ENCODE data around the gene SRMS.

SRMS gene

DNA sequence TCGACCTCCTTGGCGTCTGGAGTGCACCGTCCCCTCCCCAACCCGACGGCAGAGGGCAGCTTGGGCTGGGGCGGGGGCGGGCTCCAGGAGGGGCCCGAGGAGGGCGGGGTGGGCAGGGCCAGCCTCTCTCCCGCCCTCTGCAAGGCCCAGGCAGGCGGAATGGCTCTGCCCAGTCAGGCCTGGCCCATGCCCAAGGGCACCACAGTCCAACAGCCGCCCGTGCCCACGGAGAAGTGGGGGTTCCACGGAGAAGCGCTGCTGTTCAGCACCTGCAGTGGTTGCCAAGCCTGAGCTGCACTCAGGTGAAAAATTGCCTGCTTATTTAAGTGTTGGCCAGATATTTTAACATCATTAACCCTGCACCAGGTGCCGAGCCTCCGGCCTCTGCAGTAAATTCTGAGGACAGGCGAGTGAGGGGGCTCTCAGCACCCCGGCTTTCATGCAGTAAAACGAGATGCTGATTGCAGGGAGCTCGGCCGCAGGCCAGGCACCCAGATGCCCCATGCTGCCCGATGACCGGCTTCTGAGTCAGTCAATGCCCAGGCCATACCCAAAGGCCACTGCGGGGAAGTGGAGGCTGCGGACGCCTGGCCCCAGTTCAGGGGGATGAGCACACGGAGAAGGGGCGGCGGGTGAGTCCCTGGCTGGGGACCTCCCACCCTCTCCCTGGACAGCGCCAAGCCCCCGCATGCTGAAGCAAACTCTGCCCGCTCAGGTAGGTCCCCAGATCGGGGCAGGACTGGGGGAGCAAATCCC, at the start of gene SRMS:
TSS of gene SRMS (minus strand) at position 25 of the 756 bp plus-strand sequence. CDS start 286 bp downstream, outside the sequence.
- no peak for DNase-seq (ENCODE audit: low spot score)

DNA sequence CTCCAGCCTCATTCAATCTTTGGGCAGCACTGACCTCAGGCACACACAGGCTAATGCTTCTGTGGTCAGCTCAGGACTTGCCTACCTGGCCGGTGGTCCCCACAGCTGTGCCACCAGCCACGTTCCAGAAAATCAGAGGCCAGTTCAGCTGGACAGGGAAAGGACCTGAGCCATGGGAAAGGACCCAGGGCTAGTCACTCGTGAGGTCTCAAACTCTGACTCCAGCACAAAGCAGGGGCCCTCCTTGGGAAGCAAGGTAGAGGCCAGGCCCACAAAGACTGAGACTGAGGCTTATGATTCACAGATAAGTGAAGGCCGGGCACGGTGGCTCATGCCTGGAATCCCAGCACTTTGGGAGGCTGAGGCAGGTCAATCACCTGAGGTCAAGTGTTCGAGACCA, 48.9 kb upstream of the SRMS start:
- no peak for DNase-seq (ENCODE audit: low spot score)

DNA sequence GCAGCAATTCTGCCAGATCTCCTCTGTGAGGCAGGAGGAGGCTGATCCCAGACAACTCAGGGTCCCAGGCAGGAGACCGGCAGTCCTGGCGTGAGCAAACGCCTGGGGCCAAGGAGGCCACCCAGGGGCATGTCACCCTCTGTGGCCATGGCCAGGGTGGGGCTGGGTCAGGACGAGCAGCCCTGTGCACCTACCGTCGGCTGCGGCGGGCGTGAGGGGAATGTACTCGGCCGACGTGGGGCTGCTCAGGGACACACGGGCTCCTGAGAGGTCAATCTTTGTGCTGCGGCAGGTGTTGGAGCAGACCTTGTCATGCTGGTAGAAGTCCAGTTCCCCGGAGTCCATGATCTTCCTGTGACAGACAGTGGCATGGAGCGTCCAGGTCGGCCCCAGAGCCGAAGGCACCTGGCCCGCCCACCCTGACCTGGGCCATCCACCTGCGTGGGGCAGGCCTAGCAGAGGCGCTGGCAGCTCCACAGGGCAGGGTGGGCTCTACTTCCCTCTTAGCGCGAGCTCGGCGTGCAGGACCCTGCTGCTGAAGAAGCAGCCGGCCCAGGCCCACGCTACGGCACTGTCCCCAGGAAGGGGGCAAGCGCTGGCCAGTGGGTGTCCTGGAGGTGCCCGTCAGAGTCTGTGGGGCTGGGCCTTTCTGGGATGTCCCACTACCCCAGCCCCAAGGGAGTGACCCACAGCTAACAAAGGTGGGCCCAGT, 48.0 kb upstream of the SRMS start:
- DNase-seq (ENCODE audit: low spot score), result no peak

- peak; percentile 60 for DNase-seq (ENCODE audit: low spot score)
Measured at GRCh38 chr20:63594043-63594561, 46.6 kb upstream of the SRMS start.

DNA sequence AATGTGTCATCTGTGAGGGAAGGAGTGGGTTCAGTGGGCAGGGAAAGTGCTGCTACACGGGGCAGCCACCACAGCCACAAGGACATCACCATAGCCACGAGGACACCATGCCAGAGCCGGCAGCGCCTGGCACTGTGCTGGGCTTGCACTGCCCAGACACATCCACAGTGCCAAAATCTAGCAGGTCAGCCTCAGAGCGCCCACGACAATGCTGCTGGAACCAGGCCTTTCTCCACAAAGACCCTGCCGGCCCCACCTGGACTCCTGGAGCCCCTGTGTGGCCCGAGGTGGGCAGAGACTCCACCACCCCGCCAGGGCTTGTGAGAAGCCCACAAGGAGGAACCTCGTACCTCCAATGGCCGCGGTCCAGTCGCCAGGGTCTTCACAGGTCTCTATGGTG, 45.1 kb upstream of the SRMS start:
- DNase-seq (ENCODE audit: low spot score), result no peak

- DNase-seq (ENCODE audit: low spot score), result no peak
Measured at GRCh38 chr20:63591786-63592355, 44.3 kb upstream of the SRMS start.

DNA sequence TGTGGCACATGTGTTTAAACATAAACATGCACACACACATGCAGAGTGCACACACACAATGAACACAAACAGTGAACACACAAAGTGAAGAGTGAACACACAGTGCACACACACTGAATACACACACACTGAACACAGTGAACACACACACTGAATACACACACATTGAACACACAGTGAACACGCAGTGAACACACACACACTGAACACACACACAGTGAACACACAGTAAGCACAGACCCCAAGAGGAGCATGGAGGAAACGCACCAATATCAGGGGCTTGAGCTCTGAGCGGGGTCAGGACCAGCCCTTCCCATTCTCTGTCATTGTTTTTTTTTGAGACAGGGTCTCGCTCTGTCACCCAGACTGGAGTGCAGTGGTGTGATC, 43.6 kb upstream of the SRMS start:
- DNase-seq (ENCODE audit: low spot score), result no peak

DNA sequence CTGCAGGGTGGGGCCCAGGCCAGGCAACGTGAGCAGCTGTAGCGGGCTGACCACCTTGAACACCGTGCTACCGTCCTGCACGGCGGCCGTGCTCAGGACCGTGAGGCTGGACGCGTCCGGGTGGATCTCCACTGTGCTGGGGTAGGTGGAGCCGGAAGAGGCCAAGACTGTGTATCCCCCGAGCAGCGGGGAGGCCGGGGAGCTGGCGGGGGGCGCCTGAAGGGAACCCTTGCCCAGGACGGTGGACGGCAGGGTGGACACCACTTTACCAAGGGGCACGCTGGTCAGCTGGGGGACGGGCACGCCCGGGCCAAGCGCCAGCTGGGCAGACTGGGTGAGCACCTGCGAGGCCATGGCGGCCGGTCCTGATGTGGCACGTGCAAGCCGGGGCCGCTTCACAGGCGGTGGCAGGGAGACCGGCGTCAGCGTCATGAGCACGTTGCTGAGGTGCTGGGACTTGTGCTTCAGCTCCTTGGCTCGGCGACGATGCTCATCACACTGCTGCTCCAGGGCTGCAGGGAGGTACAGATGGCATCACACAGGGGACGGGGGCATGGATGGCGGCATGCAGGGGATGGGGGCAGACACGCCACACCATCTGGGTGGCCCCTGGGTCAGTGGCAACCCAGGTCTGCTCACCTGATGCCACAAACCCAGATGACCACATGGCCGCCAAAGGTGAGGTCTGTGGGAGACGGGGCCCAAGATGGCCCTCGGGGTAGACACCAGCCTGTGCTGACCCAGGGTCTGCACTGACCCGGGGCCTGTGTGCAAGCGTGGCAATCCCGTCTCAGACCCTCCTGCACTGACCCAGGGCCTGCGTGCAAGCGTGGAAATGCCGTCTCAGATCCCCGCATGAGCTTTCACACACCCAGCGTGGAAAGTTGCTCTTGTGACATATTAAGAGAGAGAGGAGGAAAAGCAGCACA, 42.9 kb upstream of the SRMS start:
- no peak for DNase-seq (ENCODE audit: low spot score)

- no peak for DNase-seq (ENCODE audit: low spot score)
Measured at GRCh38 chr20:63589261-63590217, 42.0 kb upstream of the SRMS start.

- no peak for DNase-seq (ENCODE audit: low spot score)
Measured at GRCh38 chr20:63588641-63589041, 41.1 kb upstream of the SRMS start.

GRCh38 chr20:63587776-63588591, 40.4 kb upstream of the SRMS start:
- DNase-seq (ENCODE audit: low spot score), result no peak

DNA sequence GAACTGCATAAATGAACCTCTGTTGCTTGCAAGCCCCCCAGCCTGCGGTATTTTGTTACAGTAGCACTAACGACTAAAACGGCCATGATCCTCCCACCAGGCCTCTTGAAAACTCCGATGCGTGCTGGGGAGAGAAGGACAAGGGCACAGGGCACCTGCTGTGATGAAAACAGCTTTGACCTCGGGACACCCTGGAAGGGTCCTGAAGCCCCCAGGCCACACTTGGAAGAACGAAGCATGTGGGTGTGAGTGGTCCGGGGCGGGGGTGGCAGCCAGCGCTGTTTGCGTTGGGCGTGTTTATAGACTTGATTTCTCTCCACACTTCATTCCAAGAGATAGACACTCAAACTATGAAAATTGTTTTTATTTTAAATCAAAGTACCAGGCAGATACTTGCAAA, 39.7 kb upstream of the SRMS start:
- DNase-seq (ENCODE audit: low spot score), result no peak

GRCh38 chr20:63586797-63587196, 39.2 kb upstream of the SRMS start:
- DNase-seq (ENCODE audit: low spot score), result no peak

GRCh38 chr20:63585616-63586565, 38.3 kb upstream of the SRMS start:
- no peak for DNase-seq (ENCODE audit: low spot score)

GRCh38 chr20:63582382-63583063, 35.0 kb upstream of the SRMS start:
- no peak for DNase-seq (ENCODE audit: low spot score)

GRCh38 chr20:63580796-63581461, 33.4 kb upstream of the SRMS start:
- DNase-seq (ENCODE audit: low spot score), result no peak

DNA sequence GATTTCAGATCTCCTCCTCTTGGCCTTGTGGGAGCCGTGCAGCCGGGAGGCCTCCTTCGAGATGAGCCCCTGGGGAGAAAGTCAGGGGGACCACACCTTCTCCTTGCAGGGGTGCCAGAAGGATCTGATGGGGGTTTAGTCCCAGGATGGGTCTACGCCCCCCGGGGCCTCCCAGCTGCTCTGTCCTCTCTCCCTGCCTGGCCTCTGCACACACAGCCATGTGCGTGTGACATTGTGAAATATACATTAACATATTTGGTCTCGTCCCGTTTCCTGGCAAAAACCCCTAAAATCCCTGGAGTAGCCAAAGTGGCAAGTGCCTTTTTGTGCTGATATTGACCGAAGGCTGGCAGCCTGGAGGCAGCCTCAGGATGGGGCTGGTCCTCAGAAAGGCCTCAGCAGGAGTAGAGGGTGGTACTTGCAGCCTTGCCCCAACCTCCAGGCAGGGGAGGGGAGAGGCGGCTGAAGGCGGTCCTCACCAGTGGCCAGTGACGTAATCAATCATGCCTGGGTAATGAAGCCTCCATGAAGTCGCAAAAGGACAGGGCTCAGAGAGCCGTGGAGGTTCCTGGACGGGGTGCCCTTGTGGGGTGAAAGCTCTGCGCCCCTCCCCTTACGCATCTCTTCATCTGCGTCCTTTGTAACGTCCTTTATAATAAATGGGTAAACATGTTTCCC, 31.6 kb upstream of the SRMS start:
- no peak for DNase-seq (ENCODE audit: low spot score)

Data from COLO829 (cell line).